SJSA1 (cell line): ENCODE results near the gene NFE2. TPM values are rescaled to one million over a fixed set of nuclear protein-coding genes. Genes with fewer than 3 reads are reported as not detected.
A peak's percentile ranks its signal among the peaks of the same experiment; 100 is the strongest.
"Not testable (repeated sequence)": the region's sequence is repeated elsewhere in the genome, so short reads cannot be mapped to it uniquely, and the experiment has no call there.

ENCODE experiments used
- DNase-seq, 2 experiments: peaks; one replicate each; pipeline ENCODE4 v3.0.0-alpha.2; 2015 to 2020; ENCODE audit warnings: low spot score in 2 of 2, low read depth in 1 of 2
- H3K27ac ChIP-seq: fragments of 250-450 bp; sonication (Bioruptor Pico); 2 replicates; pipeline ENCODE4 v1.5.1; 2020; ENCODE audit warnings: mild to moderate bottlenecking, moderate library complexity
- H3K27me3 ChIP-seq: fragments of 250-450 bp; sonication (Bioruptor Pico); replicated peaks from 2 replicates; pipeline ENCODE4 v1.5.1; 2020; ENCODE audit warnings: mild to moderate bottlenecking, moderate library complexity
- H3K36me3 ChIP-seq: fragments of 250-450 bp; sonication (Bioruptor Pico); 2 replicates; pipeline ENCODE4 v1.5.1; 2020; ENCODE audit warnings: mild to moderate bottlenecking
- H3K4me1 ChIP-seq: fragments of 250-450 bp; sonication (Bioruptor Pico); replicated peaks from 2 replicates; pipeline ENCODE4 v1.6.1; 2021; ENCODE audit warnings: mild to moderate bottlenecking
- H3K4me3 ChIP-seq: fragments of 250-450 bp; sonication (Bioruptor Pico); 2 replicates; pipeline ENCODE4 v1.5.1; 2020; ENCODE audit warnings: mild to moderate bottlenecking
- H3K9me3 ChIP-seq: fragments of 250-450 bp; sonication (Bioruptor Pico); replicated peaks from 2 replicates; pipeline ENCODE4 v1.5.1; 2020; ENCODE audit warnings: mild to moderate bottlenecking
- total RNA-seq: library from RNA; depleted of rRNA; stranded (reverse); fragments of >200 nt; shearing (Covaris generic); gene quantifications from 2 replicates; pipeline ENCODE4 v1.2.3, GENCODE V29; 2014

NFE2 gene
- total RNA-seq, 1 experiment from 2014 or later = not detected

DNA sequence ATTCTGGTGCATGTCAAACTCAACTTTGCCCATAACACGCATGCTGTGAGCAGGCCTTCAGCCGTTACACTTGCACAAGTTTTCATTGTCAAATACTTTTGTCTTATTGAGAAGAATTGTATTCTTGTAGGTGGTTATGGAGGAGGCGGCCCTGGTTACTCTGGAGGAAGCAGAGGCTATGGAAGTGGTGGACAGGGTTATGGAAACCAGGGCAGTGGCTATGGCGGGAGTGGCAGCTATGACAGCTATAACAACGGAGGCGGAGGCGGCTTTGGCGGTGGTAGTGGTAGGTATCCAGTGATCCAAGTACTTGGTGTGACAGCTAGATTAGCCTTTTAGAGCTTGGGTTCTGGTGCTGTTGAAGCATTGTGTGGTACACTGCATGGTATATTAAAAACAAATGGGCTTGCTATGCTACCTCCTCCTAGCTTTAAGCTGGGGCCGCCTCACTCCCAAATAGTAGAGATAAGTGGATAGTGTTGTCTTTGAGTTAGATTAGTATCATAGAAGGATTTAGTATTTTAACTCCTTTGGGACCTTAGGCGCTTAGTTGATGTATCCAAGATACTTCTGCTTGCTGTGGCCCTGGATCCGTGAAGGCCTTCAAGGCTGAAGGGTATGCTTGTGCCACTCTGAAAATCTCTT lies 17.7 kb downstream of the NFE2 start:
- H3K27ac ChIP-seq = no peak overlapping the region
- peaks cover 23% of the 10 kb centered on the region for H3K4me1 ChIP-seq
- H3K36me3 ChIP-seq = peaks cover 88% of the 10 kb centered on the region

GRCh38 chr12:54281694-54282093 lies 19.1 kb downstream of the NFE2 start:
- not testable (repeated sequence) for DNase-seq, H3K9me3 ChIP-seq, H3K27me3 ChIP-seq
- peaks cover 80% of the 10 kb centered on the region for H3K36me3 ChIP-seq
- peak overlapping the region; percentile 61 for H3K4me3 ChIP-seq
- H3K27ac ChIP-seq = peak overlapping the region; percentile 94
- peaks cover 29% of the 10 kb centered on the region for H3K4me1 ChIP-seq

More for the DNA sequence above, 17.7 kb downstream of the NFE2 start:
- H3K9me3 ChIP-seq = no peaks in the 10 kb centered on the region
- H3K4me3 ChIP-seq = peak overlapping the region; percentile 61
- no peak for DNase-seq
- no peaks in the 10 kb centered on the region for H3K27me3 ChIP-seq

GRCh38 chr12:54281261-54281638 lies 19.6 kb downstream of the NFE2 start:
- DNase-seq, H3K27me3 ChIP-seq, H3K9me3 ChIP-seq: not testable (repeated sequence)
- H3K4me3 ChIP-seq = peak overlapping the region; percentile 61
- peaks cover 29% of the 10 kb centered on the region for H3K4me1 ChIP-seq
- peak overlapping the region; percentile 94 for H3K27ac ChIP-seq
- H3K36me3 ChIP-seq = peaks cover 77% of the 10 kb centered on the region

DNA sequence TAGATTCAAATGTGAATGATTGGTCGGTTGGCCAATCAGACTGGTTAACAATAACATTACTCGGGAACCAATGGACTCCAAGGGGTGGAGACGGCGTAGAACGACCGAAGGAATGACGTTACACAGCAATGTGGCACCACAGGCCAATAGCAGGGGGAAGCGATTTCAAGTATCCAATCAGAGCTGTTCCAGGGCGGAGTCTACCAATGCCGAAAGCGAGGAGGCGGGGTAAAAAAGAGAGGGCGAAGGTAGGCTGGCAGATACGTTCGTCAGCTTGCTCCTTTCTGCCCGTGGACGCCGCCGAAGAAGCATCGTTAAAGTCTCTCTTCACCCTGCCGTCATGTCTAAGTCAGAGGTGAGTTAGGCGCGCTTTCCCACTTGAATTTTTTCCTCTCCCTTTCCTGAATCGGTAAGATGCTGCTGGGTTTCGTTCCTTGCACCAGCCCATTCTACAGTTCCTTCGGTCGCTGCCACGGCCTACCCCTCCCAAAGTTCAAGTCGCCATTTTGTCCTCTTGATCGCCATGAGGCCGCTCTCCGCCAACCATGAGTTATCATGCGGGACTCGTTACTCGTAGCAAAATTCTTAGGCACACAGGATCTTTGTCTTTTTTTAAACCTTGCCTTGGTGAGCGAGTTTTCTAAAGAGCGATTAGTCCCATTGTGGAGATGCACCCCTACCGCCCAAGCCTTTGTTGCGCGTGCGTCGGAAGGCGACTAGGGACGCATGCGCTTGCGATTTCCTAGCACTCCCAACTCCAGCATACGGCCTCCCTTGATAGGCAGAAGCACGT lies 20.2 kb downstream of the NFE2 start, which contains the start of gene HNRNPA1:
TSS of gene HNRNPA1 (plus strand) at position 259 of the 793 bp plus-strand sequence. CDS start at position 341, 82 bp downstream.
- Histone ChIP-seq H3K9me3 (no peaks in the 10 kb centered on the region), H3K36me3 (peaks cover 72% of the 10 kb centered on the region)
- peak; percentile 99 for DNase-seq

DNA sequence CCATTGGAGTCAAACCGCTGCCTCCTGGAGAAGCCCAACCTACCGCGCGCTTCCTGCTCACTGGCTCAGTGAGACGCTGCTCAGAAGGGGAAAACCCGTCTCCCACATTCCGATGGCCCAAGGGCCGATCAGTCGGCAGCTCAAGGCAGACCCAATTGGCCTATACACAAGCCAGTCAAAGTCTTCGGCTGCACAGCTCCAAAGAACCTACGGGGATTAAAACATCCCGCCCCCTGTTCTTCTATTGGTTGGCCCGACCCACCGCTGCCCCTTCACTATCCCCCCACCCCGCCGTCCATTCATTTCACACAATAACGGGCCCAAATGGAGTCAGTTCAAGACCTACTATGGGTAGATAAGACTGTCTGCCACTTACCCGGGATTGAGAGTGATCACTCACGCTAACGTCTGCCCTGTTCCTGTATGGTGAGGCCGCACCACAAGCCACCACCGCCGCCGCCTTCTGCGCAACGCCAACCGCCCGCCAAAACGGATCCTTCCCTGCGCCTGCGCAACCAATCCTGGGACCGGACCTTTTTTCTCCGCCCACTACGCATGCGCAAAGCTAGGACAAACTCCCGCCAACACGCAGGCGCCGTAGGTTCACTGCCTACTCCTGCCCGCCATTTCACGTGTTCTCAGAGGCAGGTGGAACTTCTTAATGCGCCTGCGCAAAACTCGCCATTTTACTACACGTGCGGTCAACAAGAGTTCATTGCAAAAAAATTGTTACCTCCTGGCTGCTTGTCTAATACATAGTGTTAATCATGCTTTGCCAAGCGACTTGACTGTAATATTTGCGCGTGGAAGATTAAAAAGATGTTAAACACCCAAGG lies 21.0 kb downstream of the NFE2 start, which contains the start of gene CBX5:
TSS of gene CBX5 (minus strand) at position 491 of the 836 bp plus-strand sequence. CDS start 22,472 bp downstream, outside the sequence.
- DNase-seq = peak; percentile 98 to 99
- H3K27ac ChIP-seq = peak within 1 kb of the TSS; percentile 94
- peak within 1 kb of the TSS; percentile 61 for H3K4me3 ChIP-seq
- H3K4me1 ChIP-seq = peaks cover 29% of the 10 kb centered on the region
- no peaks in the 10 kb centered on the region for H3K9me3 ChIP-seq
- peaks cover 64% of the 10 kb centered on the region for H3K36me3 ChIP-seq
- H3K27me3 ChIP-seq = no peaks in the 10 kb centered on the region

More for the DNA sequence above, 20.2 kb downstream of the NFE2 start, which contains the start of gene HNRNPA1:
- Histone ChIP-seq H3K27me3 (no peaks in the 10 kb centered on the region), H3K4me3 (peak within 1 kb of the TSS; percentile 61), H3K27ac (peak within 1 kb of the TSS; percentile 94), H3K4me1 (peaks cover 29% of the 10 kb centered on the region)

- Histone ChIP-seq H3K36me3 (peaks cover 60% of the 10 kb centered on the region), H3K9me3 (no peaks in the 10 kb centered on the region), H3K4me1 (peaks cover 34% of the 10 kb centered on the region), H3K27me3 (no peaks in the 10 kb centered on the region), H3K27ac (peak overlapping the region; percentile 94), H3K4me3 (peak overlapping the region; percentile 61)
- no peak for DNase-seq
Measured at GRCh38 chr12:54279227-54279631, 21.6 kb downstream of the NFE2 start.

- peak; percentile 54 to 67 for DNase-seq
- H3K27ac ChIP-seq = peak overlapping the region; percentile 94
- no peaks in the 10 kb centered on the region for H3K27me3 ChIP-seq
- peak overlapping the region; percentile 61 for H3K4me3 ChIP-seq
- H3K9me3 ChIP-seq = no peaks in the 10 kb centered on the region
- H3K4me1 ChIP-seq = peaks cover 27% of the 10 kb centered on the region
- peaks cover 60% of the 10 kb centered on the region for H3K36me3 ChIP-seq
Measured at GRCh38 chr12:54277823-54278276, 23.0 kb downstream of the NFE2 start.

DNA sequence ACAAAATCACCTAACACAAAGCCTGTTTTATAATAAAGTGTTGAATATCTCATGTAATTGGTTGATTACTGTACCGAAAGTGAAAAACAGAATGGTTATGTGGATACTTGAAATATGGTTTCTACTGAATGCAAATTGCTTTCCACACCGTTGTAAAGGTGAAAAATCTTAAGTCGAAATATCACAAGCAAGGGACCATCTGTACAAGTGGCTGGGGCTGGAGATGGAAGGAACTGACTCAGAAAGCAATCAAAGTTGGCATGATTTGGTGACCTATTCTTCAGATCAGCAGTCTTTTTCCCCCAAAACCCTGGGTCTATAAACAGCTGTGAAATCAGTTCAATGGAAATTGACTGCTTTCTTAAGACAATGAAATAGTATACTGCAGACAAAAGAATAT lies 24.4 kb downstream of the NFE2 start:
- Histone ChIP-seq H3K27ac (no peak overlapping the region), H3K4me1 (peaks cover 22% of the 10 kb centered on the region), H3K27me3 (no peaks in the 10 kb centered on the region), H3K36me3 (peaks cover 60% of the 10 kb centered on the region), H3K9me3 (no peaks in the 10 kb centered on the region), H3K4me3 (no peak overlapping the region)
- DNase-seq = no peak

DNA sequence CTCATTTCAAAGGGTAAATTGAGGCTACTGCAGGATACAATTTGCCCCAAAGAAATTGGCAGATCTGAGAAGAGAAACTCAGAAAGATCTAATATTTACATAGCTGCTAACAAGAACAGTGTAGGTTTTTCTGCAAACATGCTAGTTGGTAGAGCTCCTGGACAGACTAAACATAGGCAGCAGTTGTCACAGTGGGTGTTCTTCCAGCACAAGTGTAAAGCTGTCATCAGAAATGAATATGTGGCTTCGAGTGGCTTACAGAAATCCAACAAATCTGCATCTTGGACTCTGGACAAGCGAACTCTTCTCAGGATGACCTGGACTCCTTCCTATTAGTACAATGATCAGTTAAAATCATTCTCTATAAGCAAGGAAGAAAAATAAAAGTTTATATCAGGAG lies 26.8 kb downstream of the NFE2 start:
- no peaks in the 10 kb centered on the region for H3K9me3 ChIP-seq
- no peak overlapping the region for H3K27ac ChIP-seq
- peaks cover 63% of the 10 kb centered on the region for H3K36me3 ChIP-seq

DNA sequence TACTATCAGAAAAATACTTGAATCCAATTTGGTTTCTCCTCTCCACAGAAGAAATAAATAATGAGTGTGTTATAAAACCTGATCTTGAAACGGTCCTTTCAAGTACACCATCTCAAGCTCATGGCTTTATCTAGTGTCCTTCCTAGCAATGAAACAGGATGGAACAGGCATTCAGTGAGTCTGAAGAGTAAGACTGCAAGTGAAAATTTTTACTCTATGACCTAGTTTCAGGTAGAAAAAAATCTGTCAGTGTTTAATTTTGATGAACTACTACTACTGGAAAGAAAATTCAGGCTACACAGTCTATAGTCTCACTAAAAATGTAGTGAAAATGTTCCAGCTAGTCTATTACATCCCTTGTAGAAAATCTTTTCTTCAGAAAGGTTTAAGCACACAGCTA lies 28.6 kb downstream of the NFE2 start:
- H3K36me3 ChIP-seq = peaks cover 61% of the 10 kb centered on the region
- no peak overlapping the region for H3K4me3 ChIP-seq
- H3K27me3 ChIP-seq = no peaks in the 10 kb centered on the region
- H3K4me1 ChIP-seq = peaks cover 13% of the 10 kb centered on the region
- H3K27ac ChIP-seq = no peak overlapping the region
- DNase-seq = no peak
- no peaks in the 10 kb centered on the region for H3K9me3 ChIP-seq

More for the DNA sequence above, 26.8 kb downstream of the NFE2 start:
- H3K27me3 ChIP-seq = no peaks in the 10 kb centered on the region
- H3K4me1 ChIP-seq = peaks cover 22% of the 10 kb centered on the region
- H3K4me3 ChIP-seq = no peak overlapping the region
- no peak for DNase-seq

DNA sequence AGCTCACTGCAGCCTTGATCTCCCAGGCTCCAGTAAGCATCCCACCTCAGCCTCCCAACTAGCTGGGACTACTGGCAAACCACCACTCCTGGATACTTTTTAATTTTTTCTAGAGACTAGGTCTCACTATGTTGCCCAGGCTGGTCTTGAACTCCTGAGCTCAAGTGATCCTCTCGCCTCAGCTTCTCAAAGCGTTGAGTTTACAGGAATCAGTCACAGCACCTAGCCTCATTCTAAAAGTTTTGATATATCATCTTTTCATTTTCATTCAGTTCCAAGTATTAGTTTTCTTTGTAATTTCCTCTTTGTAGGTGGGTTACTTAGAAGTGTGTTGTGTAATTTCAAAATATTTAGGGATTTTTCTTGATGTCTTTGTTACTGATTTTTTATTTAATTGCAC lies 30.5 kb downstream of the NFE2 start:
- Histone ChIP-seq H3K9me3 (no peaks in the 10 kb centered on the region), H3K36me3 (peaks cover 58% of the 10 kb centered on the region), H3K27ac (no peak overlapping the region), H3K4me3 (no peak overlapping the region), H3K27me3 (no peaks in the 10 kb centered on the region), H3K4me1 (peaks cover 13% of the 10 kb centered on the region)
- no peak for DNase-seq

DNA sequence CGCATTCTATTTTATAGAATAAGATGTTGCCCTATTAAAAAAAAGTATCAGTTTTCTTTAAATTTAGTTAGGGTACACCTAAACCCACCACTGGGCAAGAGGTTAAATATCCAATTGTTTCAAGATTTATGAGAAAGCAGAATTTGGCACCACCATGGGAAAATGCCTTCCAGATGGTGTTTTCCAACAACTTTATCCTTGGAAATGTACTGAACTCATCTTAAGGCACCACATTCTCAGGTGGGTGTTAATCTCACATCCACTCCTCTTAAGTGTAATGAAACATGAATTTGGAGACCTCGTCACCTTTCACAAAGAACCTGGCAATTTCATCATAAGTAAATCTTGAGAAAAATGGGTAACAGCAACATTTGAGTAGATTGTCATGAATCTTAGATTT lies 34.0 kb downstream of the NFE2 start:
- DNase-seq = no peak
- H3K27ac ChIP-seq = no peak overlapping the region

GRCh38 chr12:54265364-54265812 lies 35.4 kb downstream of the NFE2 start:
- no peak overlapping the region for H3K4me3 ChIP-seq
- H3K27ac ChIP-seq = no peak overlapping the region
- no peak for DNase-seq
- peaks cover 21% of the 10 kb centered on the region for H3K4me1 ChIP-seq
- H3K27me3 ChIP-seq = no peaks in the 10 kb centered on the region
- H3K36me3 ChIP-seq = peaks cover 41% of the 10 kb centered on the region
- H3K9me3 ChIP-seq = no peaks in the 10 kb centered on the region

More for the DNA sequence above, 34.0 kb downstream of the NFE2 start:
- H3K4me1 ChIP-seq = peaks cover 13% of the 10 kb centered on the region
- peaks cover 49% of the 10 kb centered on the region for H3K36me3 ChIP-seq
- H3K4me3 ChIP-seq = no peak overlapping the region
- no peaks in the 10 kb centered on the region for H3K9me3 ChIP-seq
- H3K27me3 ChIP-seq = no peaks in the 10 kb centered on the region
